ENCODE measurements around the gene CASTOR1.

Gene CASTOR1

GRCh38 chr22:30236875-30237274 lies 52.4 kb downstream of the CASTOR1 start:
- ChIA-PET POLR2A (interaction anchor here (2.9 kb wide), 1 partner anchor 9 kb away, joined by 7 read pairs; the partner anchor contains the start of gene LIF), CTCF (interaction anchor here (0.6 to 4.2 kb wide), 7 partner anchors 9 to 129 kb away, joined by 3 to 19 read pairs (median 3); no protein-coding TSS in a partner anchor)
- Histone ChIP-seq H3K4me1 (ENCODE audit: control insufficient read depth, insufficient read depth, low read length) (no peaks in the 10 kb centered on the region), H3K27ac (ENCODE audit: extremely low read depth, low read depth, low read length) (no peak overlapping the region), H3K9me3 (ENCODE audit: control insufficient read depth, insufficient read depth, low read depth, low read length) (no peaks in the 10 kb centered on the region), H3K36me3 (ENCODE audit: control insufficient read depth in 2 of 2, insufficient read depth in 1 of 2, low read length in 2 of 2) (peaks cover 0 to 6% of the 10 kb centered on the region in 2 experiments; a peak in 1 of 3 replicates), H3K4me3 (ENCODE audit: low read depth, low read length) (no peak overlapping the region)
- no peak for TF ChIP-seq ZNF239 (tag by site-specific recombination; IDR thresholded peaks at IDR 0.05)
- no peak for TF ChIP-seq ZNF2 (tag by site-specific recombination; IDR thresholded peaks at IDR 0.05)
- TF ChIP-seq, protein P1, sequence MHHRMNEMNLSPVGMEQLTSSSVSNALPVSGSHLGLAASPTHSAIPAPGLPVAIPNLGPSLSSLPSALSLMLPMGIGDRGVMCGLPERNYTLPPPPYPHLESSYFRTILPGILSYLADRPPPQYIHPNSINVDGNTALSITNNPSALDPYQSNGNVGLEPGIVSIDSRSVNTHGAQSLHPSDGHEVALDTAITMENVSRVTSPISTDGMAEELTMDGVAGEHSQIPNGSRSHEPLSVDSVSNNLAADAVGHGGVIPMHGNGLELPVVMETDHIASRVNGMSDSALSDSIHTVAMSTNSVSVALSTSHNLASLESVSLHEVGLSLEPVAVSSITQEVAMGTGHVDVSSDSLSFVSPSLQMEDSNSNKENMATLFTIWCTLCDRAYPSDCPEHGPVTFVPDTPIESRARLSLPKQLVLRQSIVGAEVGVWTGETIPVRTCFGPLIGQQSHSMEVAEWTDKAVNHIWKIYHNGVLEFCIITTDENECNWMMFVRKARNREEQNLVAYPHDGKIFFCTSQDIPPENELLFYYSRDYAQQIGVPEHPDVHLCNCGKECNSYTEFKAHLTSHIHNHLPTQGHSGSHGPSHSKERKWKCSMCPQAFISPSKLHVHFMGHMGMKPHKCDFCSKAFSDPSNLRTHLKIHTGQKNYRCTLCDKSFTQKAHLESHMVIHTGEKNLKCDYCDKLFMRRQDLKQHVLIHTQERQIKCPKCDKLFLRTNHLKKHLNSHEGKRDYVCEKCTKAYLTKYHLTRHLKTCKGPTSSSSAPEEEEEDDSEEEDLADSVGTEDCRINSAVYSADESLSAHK (tag by site-specific recombination; IDR thresholded peaks at IDR 0.05): no peak
- no peak for TF ChIP-seq PRDM6 (tag by site-specific recombination; IDR thresholded peaks at IDR 0.05)
- TF ChIP-seq ZBTB7A (tag by site-specific recombination; IDR thresholded peaks at IDR 0.05; ENCODE audit: low read depth): no peak
- TF ChIP-seq ELK4 (IDR thresholded peaks at IDR 0.05; ENCODE audit: borderline replicate concordance, low read depth, low read length): no peak
- no peak for TF ChIP-seq ZBTB11 (tag by site-specific recombination; conservative IDR thresholded peaks at IDR 0.05; ENCODE audit: low read depth)
- no peak for TF ChIP-seq ZNF501 (tag by site-specific recombination; IDR thresholded peaks at IDR 0.05)
- no peak for TF ChIP-seq ZNF274 (IDR thresholded peaks at IDR 0.05; ENCODE audit: low read length)
- TF ChIP-seq ZNF274 (tag by site-specific recombination; IDR thresholded peaks at IDR 0.05; ENCODE audit: borderline replicate concordance): no peak
- no peak for TF ChIP-seq ZNF184 (tag by site-specific recombination; IDR thresholded peaks at IDR 0.05)
- no peak for TF ChIP-seq GLIS1 (tag by site-specific recombination; IDR thresholded peaks at IDR 0.05)
- no peak for TF ChIP-seq ZNF596 (tag by site-specific recombination; IDR thresholded peaks at IDR 0.05)
- no peak for TF ChIP-seq ZNF768 (tag by site-specific recombination; IDR thresholded peaks at IDR 0.05)
- no peak for TF ChIP-seq SCRT1 (tag by site-specific recombination; IDR thresholded peaks at IDR 0.05; ENCODE audit: borderline replicate concordance)
- TF ChIP-seq ZXDB (tag by site-specific recombination; IDR thresholded peaks at IDR 0.05): no peak

- no peaks in the 10 kb centered on the region for H3K4me1 ChIP-seq (ENCODE audit: control insufficient read depth, insufficient read depth, low read length)
- TF ChIP-seq ZNF423 (tag by site-specific recombination; IDR thresholded peaks at IDR 0.05) (no peak), ZNF664 (tag by site-specific recombination; IDR thresholded peaks at IDR 0.05) (no peak)
- POLR2A ChIA-PET: interaction anchor here (0.6 to 2.9 kb wide), 3 partner anchors 11 to 682 kb away, joined by 3 to 7 read pairs (median 4); partner anchors contain the start of genes LIF and THOC5
- H3K27ac ChIP-seq (ENCODE audit: extremely low read depth, low read depth, low read length): no peak overlapping the region
- no peaks in the 10 kb centered on the region for H3K9me3 ChIP-seq (ENCODE audit: control insufficient read depth, insufficient read depth, low read depth, low read length)
- CTCF ChIA-PET: interaction anchor here (0.6 to 4.2 kb wide), 6 partner anchors 10 to 997 kb away, joined by 3 to 19 read pairs (median 4); no protein-coding TSS in a partner anchor
- no peaks in the 10 kb centered on the region for H3K36me3 ChIP-seq (ENCODE audit: control insufficient read depth in 2 of 2, insufficient read depth in 1 of 2, low read length in 2 of 2)
- no peak overlapping the region for H3K4me3 ChIP-seq (ENCODE audit: low read depth, low read length)
These were observed 53.6 kb downstream of the CASTOR1 start for GRCh38 chr22:30235687-30236170.
